Peyer's patch (tissue), 4 donors: ENCODE data around the gene SPG11. TPM values are rescaled to one million over a fixed set of nuclear protein-coding genes. Genes with fewer than 3 reads are reported as not detected.
"Not testable (repeated sequence)": the region's sequence is repeated elsewhere in the genome, so short reads cannot be mapped to it uniquely, and the experiment has no call there.

Source experiments
- DNase-seq, 3 donors: peaks; one replicate each; pipeline ENCODE4 v3.0.0-alpha.2; 2017 to 2019
- H3K27ac ChIP-seq, 4 donors: fragments of 200-600 bp; sonication (generic); one replicate each; pipeline ENCODE4 v1.5.1; 2016 to 2019
- H3K27me3 ChIP-seq, 2 donors: fragments of 200-600 bp; sonication (generic); one replicate each; pipeline ENCODE4 v1.5.1; 2019
- H3K36me3 ChIP-seq, 3 donors: fragments of 200-600 bp; sonication (generic); one replicate each; pipeline ENCODE4 v1.5.1; 2016 to 2019
- H3K4me1 ChIP-seq, 4 donors: fragments of 200-600 bp; sonication (generic); one replicate each; pipeline ENCODE4 v1.5.1; 2016 to 2019
- H3K4me3 ChIP-seq, 4 donors: fragments of 200-600 bp; sonication (generic); 1 replicate in 3 of 4; 2 replicates in 1 of 4; pipeline ENCODE4 v1.5.1; 2016 to 2019; ENCODE audit warnings: mild to moderate bottlenecking in 1 of 4
- H3K9me3 ChIP-seq, 4 donors: fragments of 200-600 bp; sonication (generic); one replicate each; pipeline ENCODE4 v1.5.1; 2016 to 2019; ENCODE audit warnings: mild to moderate bottlenecking in 1 of 4
- POLR2A ChIP-seq, 2 donors: fragments of 450-650 bp; IDR thresholded peaks; one replicate each; pipeline ENCODE4 v1.5.1; 2017; ENCODE audit warnings: antibody characterized with exemption in 2 of 2, mild to moderate bottlenecking in 2 of 2, moderate library complexity in 2 of 2
- total RNA-seq, 4 donors: library from RNA; depleted of rRNA; stranded (reverse); fragments of >200 nt; gene quantifications; one replicate each; pipeline ENCODE4 v1.1.0, GENCODE V29; 2016
- TF ChIP-seq, protein P1 (sequence below), 6 experiments: fragments of 450-650 bp in 4 of 6; fragments of 200-600 bp in 2 of 6; sonication (generic) in 1 of 6; IDR thresholded peaks; one replicate each; pipeline ENCODE4 v1.5.1; 2017 to 2019; ENCODE audit warnings: antibody characterized with exemption in 6 of 6, mild to moderate bottlenecking in 3 of 6, moderate library complexity in 1 of 6

SPG11 gene
- total RNA-seq, 4 donors from 2014 or later: 125 to 215 (median 167) TPM

DNA sequence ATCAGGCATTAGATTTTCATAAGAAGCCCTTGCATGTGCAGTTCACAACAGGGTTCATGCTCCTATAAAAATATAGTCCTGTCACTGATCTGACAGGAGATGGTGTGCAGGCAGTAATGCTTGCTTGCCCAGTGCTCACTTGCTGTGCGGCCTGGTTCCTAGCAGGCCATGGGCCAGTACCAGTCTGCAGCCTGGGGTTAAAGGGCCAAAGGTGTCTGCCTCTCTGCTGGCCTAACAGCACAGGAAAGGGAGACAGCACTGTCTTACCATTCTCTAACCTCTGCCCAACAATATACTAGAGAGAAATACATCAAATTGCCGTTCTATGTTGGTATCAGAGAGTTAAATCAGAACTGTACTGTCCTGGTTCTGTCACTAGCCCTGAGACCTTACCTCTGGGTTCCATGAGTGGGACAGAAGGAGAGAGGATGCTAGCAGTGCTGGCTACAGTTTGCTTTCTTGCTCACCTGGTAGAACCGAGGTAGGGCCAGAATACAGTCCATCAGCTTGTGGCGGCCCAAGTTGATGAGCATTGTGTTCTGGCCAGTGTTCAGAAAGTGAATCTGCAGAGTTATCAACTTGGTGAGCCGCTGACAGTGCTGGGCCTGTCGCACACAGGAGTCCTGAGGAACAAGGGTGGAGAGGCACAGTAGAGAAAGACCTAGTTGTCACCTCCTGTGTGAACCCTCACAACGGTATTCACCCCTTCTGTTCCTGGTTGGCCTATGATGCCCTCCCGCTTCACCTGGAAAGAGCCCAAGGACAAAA is 97.9 kb downstream of the SPG11 start:
- Histone ChIP-seq H3K4me1 (no peaks in the 10 kb centered on the region), H3K36me3 (peaks cover 0 to 100% (median 6%) of the 10 kb centered on the region in 3 donors), H3K27me3 (no peaks in the 10 kb centered on the region), H3K9me3 (no peaks in the 10 kb centered on the region), H3K27ac (no peak overlapping the region), H3K4me3 (no peak overlapping the region)
- TF ChIP-seq POLR2A (IDR thresholded peaks at IDR 0.05): no peak
- TF ChIP-seq, protein P1, sequence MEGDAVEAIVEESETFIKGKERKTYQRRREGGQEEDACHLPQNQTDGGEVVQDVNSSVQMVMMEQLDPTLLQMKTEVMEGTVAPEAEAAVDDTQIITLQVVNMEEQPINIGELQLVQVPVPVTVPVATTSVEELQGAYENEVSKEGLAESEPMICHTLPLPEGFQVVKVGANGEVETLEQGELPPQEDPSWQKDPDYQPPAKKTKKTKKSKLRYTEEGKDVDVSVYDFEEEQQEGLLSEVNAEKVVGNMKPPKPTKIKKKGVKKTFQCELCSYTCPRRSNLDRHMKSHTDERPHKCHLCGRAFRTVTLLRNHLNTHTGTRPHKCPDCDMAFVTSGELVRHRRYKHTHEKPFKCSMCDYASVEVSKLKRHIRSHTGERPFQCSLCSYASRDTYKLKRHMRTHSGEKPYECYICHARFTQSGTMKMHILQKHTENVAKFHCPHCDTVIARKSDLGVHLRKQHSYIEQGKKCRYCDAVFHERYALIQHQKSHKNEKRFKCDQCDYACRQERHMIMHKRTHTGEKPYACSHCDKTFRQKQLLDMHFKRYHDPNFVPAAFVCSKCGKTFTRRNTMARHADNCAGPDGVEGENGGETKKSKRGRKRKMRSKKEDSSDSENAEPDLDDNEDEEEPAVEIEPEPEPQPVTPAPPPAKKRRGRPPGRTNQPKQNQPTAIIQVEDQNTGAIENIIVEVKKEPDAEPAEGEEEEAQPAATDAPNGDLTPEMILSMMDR (IDR thresholded peaks at IDR 0.05): no peak
- peak in 1 of 3 donors; percentile 27 for DNase-seq

DNA sequence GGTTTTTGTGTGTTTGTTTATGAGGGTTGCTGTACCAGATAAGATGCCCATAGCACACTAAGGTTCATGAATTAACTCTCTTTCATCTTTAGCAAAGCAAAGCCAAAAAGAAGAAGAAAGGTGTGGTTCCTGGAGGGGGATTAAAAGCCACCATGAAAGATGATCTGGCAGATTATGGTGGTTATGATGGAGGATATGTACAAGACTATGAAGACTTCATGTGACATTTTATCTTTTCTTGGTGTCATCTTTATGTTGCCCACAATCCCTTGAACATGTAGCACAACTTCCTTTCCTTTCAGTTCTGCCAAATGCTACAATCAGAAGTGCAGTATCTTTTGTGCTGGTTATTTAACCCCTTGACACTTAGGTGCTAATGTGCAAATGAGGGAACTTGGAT is 102.5 kb downstream of the SPG11 start:
- H3K4me1 ChIP-seq, H3K4me3 ChIP-seq, H3K9me3 ChIP-seq, DNase-seq, H3K27ac ChIP-seq, H3K27me3 ChIP-seq: not testable (repeated sequence)
- peaks cover 0 to 100% (median 9%) of the 10 kb centered on the region in 3 donors for H3K36me3 ChIP-seq

DNA sequence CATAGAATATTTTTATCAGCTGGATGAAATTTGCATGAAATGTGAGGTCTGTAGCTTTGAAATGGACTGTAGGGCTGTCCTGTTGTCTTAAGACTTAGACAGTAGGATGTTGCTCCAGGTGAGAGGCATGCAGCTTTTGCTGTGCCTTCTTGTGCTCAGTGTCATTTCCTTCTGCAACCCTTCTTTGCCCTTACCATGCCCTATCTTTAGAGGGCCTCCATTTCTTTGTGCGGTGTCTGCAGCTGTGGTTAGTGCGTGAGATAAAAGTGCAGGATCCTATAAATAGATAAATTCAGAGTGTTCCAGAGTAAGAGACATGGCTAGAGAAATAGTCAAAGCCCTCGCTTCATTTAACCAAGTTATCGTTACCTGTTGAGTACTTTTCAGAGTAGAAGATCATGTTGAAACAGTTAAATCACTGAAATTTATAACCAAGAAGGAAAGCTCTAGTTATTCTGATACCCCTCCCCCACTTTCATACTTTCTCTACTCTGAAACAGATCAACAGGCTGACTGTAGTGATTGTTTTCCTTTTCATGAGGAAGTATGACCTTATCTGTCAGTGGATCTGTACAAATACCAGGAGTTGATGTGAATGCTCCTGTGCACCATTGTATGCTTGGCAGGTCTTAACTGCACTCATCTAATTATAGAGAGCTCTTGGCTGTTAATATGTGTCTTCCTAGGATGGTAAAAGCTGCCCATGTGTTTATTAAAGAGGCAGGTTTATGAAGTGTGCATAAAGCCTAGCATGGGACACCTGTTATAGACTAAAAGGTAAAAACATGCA is 108.3 kb downstream of the SPG11 start:
- Histone ChIP-seq H3K4me3 (no peak overlapping the region), H3K27me3 (no peaks in the 10 kb centered on the region), H3K36me3 (peaks cover 0 to 86% (median 3%) of the 10 kb centered on the region in 3 donors), H3K9me3 (no peaks in the 10 kb centered on the region), H3K27ac (no peak overlapping the region), H3K4me1 (no peaks in the 10 kb centered on the region)
- DNase-seq: no peak
- TF ChIP-seq, protein P1 (IDR thresholded peaks at IDR 0.05): no peak

DNA sequence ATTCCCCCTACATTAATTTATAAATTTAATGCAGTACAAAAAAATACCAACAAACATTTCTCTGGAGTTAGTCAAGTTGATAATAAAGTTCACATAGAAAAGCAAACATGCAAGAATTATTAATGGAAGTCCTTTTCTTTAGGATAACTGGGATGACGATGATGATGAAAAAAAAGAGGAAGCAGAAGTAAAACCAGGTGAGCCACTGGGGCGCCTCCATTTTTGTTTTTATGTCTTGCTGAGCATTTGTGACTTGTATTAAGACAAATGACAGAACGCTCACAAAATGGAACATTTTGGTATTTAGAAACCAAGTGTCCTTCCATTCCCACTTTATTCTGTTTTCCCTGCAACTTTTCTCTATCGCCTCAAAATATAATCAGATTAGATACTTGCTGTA is 112.7 kb downstream of the SPG11 start:
- peaks cover 0 to 6% (median 2%) of the 10 kb centered on the region in 4 donors for H3K4me1 ChIP-seq
- H3K9me3 ChIP-seq: no peaks in the 10 kb centered on the region
- no peaks in the 10 kb centered on the region for H3K27me3 ChIP-seq
- peak in 1 of 3 donors; percentile 33 for DNase-seq
- no peak overlapping the region for H3K4me3 ChIP-seq
- H3K36me3 ChIP-seq: peaks cover 0 to 48% (median 0%) of the 10 kb centered on the region in 3 donors
- H3K27ac ChIP-seq: no peak overlapping the region
- TF ChIP-seq, protein P1 (IDR thresholded peaks at IDR 0.05): no peak
- no peak for TF ChIP-seq POLR2A (IDR thresholded peaks at IDR 0.05)

DNA sequence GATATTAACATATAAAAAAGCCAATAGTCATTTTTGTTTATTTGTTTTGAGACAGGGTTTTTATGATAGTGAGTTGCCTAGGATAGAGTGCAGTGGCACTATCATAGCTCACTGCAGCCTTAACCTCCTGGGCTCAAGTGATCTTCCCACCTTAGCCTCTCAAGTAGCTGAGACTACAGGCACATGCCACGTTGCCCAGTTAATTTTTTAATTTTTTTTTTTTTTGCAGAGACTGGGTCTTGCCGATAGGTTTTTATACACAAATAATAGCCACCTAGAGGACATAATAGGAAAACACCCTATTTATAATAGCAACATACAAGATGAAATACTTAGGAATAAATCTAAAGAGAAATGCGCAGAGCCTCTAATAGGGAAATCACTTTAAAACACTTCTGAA is 113.2 kb downstream of the SPG11 start:
- TF ChIP-seq POLR2A (IDR thresholded peaks at IDR 0.05): no peak
- TF ChIP-seq, protein P1 (IDR thresholded peaks at IDR 0.05): peak; percentile 4 to 45 (median 34)
- DNase-seq: no peak
- Histone ChIP-seq H3K4me3 (no peak overlapping the region), H3K36me3 (peaks cover 0 to 43% (median 0%) of the 10 kb centered on the region in 3 donors), H3K27me3 (no peaks in the 10 kb centered on the region), H3K9me3 (no peaks in the 10 kb centered on the region), H3K27ac (no peak overlapping the region), H3K4me1 (peaks cover 0 to 6% (median 2%) of the 10 kb centered on the region in 4 donors)

DNA sequence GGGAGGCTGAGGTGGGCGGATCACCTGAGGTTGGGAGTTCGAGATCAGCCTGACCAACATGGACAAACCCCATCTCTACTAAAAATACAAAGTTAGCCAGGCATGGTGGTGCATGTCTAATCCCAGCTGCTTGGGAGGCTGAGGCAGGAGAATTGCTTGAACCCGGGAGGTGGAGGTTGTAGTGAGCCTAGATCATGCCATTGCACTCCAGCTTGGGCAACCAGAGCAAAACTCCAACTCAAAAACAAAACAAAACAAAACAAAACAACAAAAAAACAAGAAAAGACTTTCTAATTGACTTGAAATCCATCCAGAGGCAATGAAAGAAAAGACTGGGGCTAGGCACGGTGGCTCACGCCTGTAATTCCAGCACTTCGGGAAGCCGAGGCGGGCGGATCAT is 114.3 kb downstream of the SPG11 start:
- not testable (repeated sequence) for H3K27ac ChIP-seq, H3K4me1 ChIP-seq, H3K27me3 ChIP-seq, H3K9me3 ChIP-seq, DNase-seq, H3K4me3 ChIP-seq
- H3K36me3 ChIP-seq: peaks cover 0 to 32% (median 0%) of the 10 kb centered on the region in 3 donors
